DMS 273 (cell line): Measurements from ENCODE around the gene ZFP36.

ENCODE experiments used
- DNase-seq: peaks from one replicate; lab custom pipeline; 2025; ENCODE audit not compliant: unreplicated experiment; lab: John Stamatoyannopoulos, UW

Gene ZFP36

DNA sequence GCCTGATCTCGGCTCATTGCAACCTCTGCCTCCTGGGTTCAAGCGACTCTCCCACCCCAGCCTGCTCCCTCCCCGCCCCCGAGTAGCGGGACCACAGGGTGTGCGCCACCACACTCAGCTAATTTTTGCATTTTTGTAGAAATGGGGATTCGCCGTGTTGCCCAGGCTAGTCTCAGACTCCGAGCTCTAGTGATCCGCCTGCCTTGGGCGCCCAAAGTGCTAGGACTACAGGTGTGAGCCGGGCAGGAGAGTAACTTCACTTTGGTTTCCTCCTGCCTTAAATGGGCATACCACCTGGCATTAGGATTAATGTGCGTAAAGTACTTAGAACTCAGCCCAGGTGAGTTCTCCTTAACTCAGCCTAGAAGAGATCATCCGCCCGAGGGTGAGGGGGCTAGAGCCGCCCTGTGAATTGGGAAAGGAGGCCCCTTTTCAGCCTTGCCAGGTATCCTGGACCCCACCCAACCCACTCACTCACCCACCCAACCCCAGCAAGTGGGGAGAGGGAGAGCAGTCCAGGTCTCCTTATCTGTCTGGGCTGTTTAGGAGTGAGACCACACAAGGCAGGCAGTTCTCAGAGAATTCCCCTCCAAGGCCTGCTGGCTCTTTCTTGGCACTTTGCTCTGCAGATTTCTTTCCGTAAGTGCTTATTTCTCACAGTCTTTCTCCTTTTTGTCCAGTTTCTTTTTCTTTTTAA lies 1.2 kb upstream of the ZFP36 start:
- no peak for DNase-seq

DNA sequence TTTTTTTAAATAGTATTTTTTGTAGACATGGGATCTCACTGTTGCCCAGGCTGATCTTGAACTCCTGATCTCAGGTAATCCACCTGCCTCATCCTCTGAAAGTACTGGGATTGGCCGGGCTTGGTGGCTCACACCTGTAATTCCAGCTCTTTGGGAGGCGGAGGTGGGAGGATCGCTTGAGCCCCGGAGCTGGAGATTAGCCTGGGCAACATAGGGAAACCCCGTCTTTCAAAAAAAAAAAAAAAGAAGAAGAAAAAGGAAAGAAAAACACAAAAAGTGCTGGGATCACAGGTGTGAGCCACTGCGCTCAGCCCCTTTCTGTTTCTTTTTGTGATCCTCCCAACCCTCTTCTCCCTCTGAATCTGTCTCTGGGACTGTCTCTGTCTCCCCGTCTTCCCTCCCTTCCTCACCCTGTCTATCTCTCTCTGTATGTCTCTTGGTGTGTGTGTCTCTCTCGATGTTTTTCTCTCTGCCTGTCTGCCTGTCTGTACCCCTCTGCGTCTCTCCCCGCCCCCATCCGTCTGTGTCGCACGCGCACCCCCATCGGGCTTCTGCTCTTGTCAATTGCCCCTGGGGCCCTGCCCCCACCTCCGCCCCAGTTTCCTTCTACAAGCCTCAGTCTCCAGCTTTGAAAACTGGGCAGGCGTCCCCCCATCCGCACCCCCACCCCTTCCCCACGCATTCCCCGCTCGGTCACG lies 540 bp upstream of the ZFP36 start:
- DNase-seq = no peak

DNA sequence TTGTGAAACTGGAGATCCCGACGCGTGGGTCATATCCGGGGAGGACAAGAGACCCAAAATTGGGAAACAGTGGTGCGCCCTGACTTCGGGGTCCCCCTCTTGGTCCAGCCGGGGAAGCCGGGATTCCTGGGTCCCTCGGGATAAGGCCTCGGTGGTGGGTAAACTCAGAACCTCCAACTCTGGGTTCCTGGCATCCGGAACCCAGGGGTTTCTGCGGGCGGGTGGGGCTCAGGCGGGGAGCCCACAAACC lies 688 bp downstream of the ZFP36 start:
- DNase-seq = no peak

DNA sequence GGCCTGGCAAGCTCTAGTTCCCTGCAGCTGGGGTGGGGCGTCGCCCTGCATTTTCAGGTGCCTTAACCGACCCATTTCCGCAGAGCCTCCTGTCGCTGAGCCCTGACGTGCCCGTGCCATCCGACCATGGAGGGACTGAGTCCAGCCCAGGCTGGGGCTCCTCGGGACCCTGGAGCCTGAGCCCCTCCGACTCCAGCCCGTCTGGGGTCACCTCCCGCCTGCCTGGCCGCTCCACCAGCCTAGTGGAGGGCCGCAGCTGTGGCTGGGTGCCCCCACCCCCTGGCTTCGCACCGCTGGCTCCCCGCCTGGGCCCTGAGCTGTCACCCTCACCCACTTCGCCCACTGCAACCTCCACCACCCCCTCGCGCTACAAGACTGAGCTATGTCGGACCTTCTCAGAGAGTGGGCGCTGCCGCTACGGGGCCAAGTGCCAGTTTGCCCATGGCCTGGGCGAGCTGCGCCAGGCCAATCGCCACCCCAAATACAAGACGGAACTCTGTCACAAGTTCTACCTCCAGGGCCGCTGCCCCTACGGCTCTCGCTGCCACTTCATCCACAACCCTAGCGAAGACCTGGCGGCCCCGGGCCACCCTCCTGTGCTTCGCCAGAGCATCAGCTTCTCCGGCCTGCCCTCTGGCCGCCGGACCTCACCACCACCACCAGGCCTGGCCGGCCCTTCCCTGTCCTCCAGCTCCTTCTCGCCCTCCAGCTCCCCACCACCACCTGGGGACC lies 1.2 kb downstream of the ZFP36 start:
- no peak for DNase-seq

DNA sequence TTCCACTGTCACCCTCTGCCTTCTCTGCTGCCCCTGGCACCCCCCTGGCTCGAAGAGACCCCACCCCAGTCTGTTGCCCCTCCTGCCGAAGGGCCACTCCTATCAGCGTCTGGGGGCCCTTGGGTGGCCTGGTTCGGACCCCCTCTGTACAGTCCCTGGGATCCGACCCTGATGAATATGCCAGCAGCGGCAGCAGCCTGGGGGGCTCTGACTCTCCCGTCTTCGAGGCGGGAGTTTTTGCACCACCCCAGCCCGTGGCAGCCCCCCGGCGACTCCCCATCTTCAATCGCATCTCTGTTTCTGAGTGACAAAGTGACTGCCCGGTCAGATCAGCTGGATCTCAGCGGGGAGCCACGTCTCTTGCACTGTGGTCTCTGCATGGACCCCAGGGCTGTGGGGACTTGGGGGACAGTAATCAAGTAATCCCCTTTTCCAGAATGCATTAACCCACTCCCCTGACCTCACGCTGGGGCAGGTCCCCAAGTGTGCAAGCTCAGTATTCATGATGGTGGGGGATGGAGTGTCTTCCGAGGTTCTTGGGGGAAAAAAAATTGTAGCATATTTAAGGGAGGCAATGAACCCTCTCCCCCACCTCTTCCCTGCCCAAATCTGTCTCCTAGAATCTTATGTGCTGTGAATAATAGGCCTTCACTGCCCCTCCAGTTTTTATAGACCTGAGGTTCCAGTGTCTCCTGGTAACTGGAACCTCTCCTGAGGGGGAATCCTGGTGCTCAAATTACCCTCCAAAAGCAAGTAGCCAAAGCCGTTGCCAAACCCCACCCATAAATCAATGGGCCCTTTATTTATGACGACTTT lies 2.0 kb downstream of the ZFP36 start:
- DNase-seq = peak; percentile 47

DNA sequence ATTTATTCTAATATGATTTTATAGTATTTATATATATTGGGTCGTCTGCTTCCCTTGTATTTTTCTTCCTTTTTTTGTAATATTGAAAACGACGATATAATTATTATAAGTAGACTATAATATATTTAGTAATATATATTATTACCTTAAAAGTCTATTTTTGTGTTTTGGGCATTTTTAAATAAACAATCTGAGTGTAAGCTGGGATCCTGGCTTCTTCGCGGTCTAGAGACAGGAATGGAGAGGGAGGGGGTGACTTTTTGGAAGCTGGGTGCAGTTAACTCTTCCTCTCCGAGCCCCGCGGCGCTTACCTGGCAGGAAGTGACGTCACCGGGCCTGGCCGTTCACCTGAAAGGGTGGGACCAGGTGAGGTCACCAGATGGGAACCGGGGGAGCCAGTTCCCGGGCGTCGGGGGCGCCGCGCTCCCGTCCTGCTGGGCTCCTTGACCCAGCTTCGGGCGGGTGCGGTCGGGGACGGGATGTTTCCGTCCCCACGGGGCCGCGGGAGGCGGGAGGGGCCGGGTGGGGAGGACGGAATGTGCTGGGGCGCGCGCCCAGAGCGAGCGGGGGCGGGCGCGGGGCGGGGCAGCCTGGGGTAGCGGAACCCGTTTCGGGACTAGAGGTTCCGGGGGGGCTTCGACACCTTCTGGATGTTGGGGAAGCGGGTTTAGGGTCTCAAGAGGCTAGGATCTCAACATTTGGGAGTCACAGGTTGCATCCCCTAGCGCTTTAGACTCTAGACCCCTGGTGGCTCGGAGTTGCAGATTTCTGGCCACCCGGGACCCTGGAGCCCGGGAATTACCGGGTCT lies 2.8 kb downstream of the ZFP36 start:
- DNase-seq = peak; percentile 71

GRCh38 chr19:39410017-39410830 lies 3.6 kb downstream of the ZFP36 start:
- DNase-seq = peak; percentile 71

DNA sequence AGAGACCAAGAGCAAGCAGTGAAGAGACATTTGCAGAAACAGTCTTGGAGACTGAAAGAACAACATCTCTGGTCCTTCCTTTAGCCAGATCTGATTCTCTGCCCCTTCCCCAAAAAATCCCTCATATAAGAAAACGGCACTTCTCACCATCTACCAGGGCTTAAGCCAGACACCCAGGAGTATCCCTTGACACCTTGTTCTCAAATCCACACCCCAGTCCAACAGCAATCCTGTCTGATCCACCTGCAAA lies 4.1 kb downstream of the ZFP36 start:
- no peak for DNase-seq

DNA sequence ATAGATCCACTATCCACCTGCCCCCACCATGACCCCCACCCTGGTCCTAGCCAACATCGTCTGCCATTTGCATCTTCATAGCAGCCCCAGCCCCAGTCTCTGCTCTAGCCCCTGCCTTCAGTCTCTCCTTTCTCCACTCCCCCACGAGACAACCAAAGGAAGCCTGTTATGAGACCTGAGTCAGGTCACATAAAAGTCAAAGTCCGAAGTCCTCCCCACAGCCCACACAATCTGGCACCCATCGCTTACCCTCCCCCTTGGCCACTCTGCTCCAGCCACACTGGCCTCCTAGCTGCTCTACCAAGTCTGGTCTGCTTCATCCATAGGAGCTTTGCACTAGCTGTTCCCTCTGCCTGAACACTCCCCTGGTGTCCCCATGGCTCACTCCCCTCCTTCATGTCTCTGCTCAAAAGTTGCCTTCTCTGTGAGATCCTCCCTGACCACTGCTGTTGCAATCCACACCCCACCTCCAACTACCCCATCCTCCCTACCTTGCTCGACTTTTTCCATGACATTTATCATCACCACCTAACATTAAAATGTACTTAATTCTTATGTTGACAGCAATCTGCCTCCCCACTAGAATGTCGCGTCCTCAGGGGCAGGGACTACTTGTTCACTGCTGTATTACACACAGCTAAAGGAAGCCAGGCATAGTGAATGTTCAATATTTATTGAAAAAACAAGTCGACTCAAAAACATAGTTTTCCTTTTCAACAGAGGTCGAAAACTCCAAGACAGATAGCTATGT lies 4.6 kb downstream of the ZFP36 start:
- no peak for DNase-seq

GRCh38 chr19:39411832-39412099 lies 5.1 kb downstream of the ZFP36 start:
- DNase-seq = peak; percentile 96

- peak; percentile 99 for DNase-seq
Measured at GRCh38 chr19:39412100-39412866, 5.6 kb downstream of the ZFP36 start, which contains the start of gene PLEKHG2. Gene PLEKHG2, plus strand, starts transcription at chr19:39412669. Its CDS starts 1,418 bp downstream, at chr19:39414087.

DNA sequence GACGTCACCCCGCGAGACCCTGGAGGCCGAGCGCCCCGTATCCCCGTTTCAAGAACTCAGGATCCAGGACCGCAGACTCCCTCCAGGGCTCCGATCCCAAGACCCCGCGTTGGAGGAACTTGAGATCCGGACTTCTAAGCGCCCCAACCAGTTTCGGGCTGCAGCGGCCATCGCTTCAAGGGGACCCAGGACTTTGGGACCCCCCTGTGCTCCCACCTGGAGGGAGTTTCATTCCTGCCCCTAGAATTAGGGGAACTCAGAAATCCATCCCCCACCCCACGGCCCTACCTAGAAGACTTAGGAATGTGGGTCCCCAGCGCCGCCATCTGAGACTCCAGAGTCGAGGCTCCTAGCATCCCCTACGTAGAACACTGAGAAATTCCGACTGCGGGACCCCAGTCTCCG lies 6.2 kb downstream of the ZFP36 start:
- DNase-seq = no peak

DNA sequence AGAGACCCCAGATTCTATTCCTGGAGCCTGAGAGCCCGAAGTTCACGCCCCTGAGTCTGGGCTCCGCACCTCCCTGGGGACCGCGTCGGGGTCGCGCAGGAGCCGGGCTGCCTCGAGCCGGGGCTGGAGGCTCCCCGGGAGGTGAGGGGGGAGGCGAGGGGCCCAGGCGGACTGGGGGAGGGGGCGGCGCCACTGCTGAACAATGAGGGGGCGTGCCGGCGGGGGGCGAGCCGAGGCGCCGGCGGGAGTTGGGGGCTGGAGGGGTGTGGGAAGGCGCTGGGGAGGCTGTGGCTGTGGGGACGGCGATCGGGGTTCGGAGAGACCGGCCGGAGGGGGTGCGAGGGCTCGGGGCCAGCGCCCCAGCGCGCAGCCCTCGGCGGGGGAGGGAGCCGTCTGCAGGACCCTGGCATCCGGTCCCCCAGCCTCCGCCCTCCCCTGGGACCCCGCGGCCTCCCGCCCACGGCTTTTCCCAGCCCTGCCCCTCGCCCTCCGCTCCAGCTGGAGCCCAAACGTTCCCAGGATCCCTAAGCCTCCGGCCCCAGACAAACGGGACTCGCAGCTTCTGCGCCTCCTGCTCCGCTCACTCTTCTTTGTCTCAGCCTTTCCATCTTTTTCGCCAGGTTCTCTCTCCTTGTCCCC lies 6.7 kb downstream of the ZFP36 start:
- peak; percentile 80 for DNase-seq

DNA sequence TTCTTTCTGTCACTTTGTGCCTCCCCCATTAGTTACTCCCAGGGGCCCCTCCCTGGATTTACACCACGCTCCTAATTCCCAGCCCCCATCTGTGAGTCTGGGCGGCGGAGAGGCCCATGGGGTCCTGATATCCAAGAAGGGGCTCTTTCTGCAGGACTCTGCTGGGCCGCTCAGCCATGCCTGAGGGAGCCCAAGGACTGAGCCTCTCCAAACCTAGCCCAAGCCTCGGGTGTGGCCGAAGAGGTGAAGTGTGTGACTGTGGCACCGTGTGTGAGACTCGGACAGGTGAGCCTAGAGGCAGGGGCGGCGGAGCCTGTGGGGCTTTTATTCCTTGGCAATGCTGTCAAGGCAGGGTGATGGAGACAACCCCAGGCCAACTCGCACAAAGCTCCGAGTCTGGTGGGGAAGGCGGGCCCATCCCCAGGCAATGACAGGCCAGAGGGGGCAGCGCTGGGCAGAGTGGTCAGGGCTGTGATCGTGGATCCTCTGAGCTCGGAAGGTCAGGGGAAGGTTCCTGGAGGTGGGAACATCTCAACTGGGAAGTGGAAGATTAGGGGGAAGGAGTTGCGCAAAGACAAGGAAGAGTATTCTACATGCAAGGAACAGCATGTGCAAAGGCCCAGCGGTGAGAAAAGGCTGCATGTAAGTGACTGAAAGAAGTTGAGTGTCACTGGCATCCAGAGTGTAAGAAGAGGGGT lies 7.4 kb downstream of the ZFP36 start:
- peak; percentile 39 for DNase-seq

GRCh38 chr19:39415111-39416046 lies 8.7 kb downstream of the ZFP36 start:
- DNase-seq = no peak
